NCI-H2196 (cell line): ENCODE measurements around the gene PSMC1.

Experiments used
- DNase-seq: peaks from one replicate; lab custom pipeline; 2025; ENCODE audit not compliant: unreplicated experiment; lab: John Stamatoyannopoulos, UW

The PSMC1 gene

GRCh38 chr14:90275820-90276219 lies 19.5 kb downstream of the PSMC1 start:
- no peak for DNase-seq

- DNase-seq = no peak
Observed at GRCh38 chr14:90276646-90277367, 20.5 kb downstream of the PSMC1 start.

- no peak for DNase-seq
Observed at GRCh38 chr14:90277581-90278198, 21.3 kb downstream of the PSMC1 start.

GRCh38 chr14:90278199-90279175 lies 22.1 kb downstream of the PSMC1 start:
- no peak for DNase-seq

GRCh38 chr14:90280096-90280495 lies 23.7 kb downstream of the PSMC1 start:
- DNase-seq = no peak

- DNase-seq = no peak
Observed at GRCh38 chr14:90281261-90281660, 24.9 kb downstream of the PSMC1 start.

GRCh38 chr14:90281756-90282155 lies 25.4 kb downstream of the PSMC1 start:
- DNase-seq = no peak

- no peak for DNase-seq
Observed at GRCh38 chr14:90287791-90288190, 31.4 kb downstream of the PSMC1 start.

- DNase-seq = no peak
Observed at GRCh38 chr14:90288651-90289355, 32.5 kb downstream of the PSMC1 start.

GRCh38 chr14:90290337-90291011 lies 34.1 kb downstream of the PSMC1 start:
- no peak for DNase-seq

- no peak for DNase-seq
Observed at GRCh38 chr14:90291699-90292098, 35.3 kb downstream of the PSMC1 start.

- DNase-seq = no peak
Observed at GRCh38 chr14:90293766-90294730, 37.7 kb downstream of the PSMC1 start.

GRCh38 chr14:90294872-90295271 lies 38.5 kb downstream of the PSMC1 start:
- DNase-seq = no peak

GRCh38 chr14:90295870-90296516 lies 39.6 kb downstream of the PSMC1 start:
- DNase-seq = no peak

GRCh38 chr14:90296641-90297040 lies 40.3 kb downstream of the PSMC1 start:
- no peak for DNase-seq

GRCh38 chr14:90297876-90298629 lies 41.7 kb downstream of the PSMC1 start:
- no peak for DNase-seq

GRCh38 chr14:90299408-90299807 lies 43.1 kb downstream of the PSMC1 start:
- DNase-seq = no peak

- no peak for DNase-seq
Observed at GRCh38 chr14:90300611-90301047, 44.3 kb downstream of the PSMC1 start.
